Occipital lobe (tissue), 2 donors: ENCODE results near the gene CD226. TPM values are rescaled to one million over a fixed set of nuclear protein-coding genes. Genes with fewer than 3 reads are reported as not detected.
"Not testable (repeated sequence)": the region's sequence is repeated elsewhere in the genome, so short reads cannot be mapped to it uniquely, and the experiment has no call there.

Source experiments
- DNase-seq: peaks from one replicate; lab custom pipeline; 2025; lab: John Stamatoyannopoulos, UW
- total RNA-seq: library from RNA; depleted of rRNA; stranded (reverse); fragments of >200 nt; gene quantifications from one replicate; pipeline ENCODE4 v1.2.3, GENCODE V29; 2014

CD226 gene
- total RNA-seq, 1 donor from 2014 or later = 0.16 TPM

DNA sequence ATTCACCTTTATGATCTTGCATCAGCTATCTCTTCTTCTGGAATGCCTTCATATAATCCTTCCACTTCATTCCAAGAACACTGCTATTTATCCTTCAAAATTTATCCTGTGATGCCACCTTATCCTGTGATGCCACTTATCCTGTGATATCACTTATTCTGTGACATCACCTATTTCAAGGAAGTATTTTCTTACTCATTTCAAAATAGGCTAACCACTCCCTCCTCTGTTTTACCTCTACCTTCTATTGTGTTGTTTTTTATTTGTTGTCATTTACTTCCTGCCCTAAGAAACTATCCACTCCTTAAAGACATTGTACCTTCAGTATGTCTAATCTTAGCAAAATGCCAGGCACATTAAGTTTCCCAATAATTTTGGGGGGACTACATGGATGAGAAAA, 38.8 kb downstream of the CD226 start:
- DNase-seq = no peak

DNA sequence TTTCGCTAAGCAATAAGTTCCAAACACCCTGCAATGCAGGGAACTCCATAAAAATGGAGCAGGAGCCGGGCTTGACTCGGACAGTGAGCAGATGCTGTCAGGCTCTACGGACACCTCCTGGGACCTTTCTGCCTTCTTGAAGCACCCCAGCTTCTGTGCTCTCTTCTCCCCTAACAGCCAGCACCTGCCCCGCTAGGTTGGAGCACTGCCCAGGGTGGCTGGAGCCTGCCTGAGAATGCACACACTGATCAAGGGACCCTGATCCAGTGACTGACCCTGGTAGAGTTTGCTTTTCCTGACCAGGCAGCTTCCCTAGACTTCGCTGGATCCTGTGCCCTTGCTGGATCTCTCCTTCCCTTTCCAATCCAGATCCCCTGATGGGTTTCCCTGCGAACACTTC, 40.9 kb downstream of the CD226 start:
- no peak for DNase-seq

DNA sequence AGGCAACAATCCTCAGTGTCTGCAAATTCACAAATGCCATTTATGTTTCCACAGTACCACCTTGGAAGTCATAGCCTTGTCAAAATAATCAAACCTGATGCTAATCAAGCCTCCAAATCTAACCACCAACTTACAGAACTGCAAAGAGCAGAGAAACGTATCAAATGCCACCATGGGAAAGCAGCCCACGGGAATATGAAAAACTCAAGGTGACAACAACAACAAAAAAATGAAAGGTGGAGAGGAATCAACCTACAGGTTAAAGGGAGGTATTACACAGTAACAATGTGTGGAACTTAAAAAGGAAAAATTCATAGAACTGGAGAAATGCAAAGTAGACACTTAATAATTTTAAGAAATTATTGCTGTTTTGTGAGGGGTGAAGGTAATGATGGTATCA, 46.7 kb downstream of the CD226 start:
- DNase-seq = no peak

- DNase-seq = not testable (repeated sequence)
These were observed 48.3 kb downstream of the CD226 start for GRCh38 chr18:69899154-69899923.

GRCh38 chr18:69898241-69898861, 49.3 kb downstream of the CD226 start:
- DNase-seq = no peak

DNA sequence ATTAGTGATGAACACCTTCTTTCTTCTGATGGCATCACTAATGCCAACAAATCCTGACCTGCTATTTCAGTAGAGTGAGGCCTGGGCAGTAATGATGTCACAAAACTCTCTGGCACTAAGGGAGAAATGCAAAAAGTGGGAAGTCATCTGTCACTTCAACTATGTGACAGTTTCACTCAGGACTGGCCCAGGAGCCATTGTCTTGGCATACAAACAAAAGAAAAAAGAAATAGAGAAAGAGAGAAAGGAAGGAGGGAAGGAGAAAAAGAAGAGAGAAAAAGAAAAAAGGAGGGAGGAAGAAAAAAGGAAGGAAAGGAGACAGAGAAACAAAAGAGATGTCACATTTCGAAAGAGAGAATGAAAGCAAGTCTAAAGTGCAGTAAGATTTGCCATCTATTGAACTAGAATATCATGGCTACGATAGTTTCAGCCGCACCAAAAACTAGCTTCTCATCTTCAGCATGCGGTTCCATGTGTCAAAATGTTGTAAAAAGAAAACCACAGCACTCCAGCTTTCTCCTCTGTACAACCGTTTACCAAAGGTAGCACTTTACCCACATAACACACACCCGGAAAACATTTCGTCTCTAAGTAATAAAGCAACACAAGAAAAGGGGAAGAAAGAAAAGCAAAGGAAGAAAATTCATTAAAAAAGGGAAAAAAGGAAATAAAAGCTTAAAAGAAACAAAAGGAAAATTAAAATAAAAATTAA, 50.1 kb downstream of the CD226 start:
- DNase-seq = no peak

DNA sequence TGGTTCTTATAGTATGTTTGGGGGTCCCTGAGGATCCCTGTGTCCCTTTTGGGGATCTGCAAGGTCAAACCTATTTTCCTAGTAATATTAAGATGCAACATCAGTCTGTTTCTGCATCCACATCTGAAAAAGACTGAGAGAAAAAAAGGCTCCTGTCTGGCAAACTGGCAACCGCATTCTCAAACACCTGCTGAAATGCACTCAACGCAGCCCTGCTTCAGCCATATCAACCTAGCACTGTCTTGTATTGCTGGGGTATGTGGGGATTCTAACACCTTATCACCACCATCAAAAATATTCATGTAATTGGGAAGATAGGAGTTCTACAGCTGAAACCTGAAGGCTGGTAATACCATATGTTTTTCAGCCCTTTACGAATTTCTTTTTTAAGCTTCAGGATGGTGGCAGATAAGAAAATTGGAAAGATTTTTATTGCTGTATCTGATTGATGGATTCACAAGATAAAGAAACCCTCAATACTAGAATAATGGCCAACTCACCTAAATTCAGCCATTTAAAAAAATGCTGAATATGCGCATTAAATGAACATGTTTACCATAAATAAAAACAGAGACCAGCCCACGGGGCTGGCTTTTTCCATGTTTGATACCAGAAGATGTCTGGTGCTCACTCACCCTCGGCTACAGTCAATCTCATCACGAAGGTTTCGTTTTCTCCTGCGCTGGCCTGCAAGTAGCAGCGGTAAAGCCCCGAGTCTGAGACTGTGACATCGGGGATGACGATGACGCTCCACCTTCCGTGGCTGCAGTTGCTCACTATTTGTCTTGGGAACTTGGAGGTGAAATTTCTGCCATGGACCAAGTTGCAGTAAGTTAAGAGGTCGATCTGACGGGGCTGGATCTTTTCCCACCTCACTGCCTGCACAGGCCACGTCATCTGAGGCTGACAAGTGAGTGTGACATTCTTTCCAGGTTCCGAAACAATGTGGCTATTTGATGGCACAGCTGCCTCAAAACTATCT, 52.3 kb downstream of the CD226 start:
- DNase-seq = no peak

GRCh38 chr18:69894467-69894866, 53.2 kb downstream of the CD226 start:
- no peak for DNase-seq

- no peak for DNase-seq
These were observed 57.1 kb downstream of the CD226 start for GRCh38 chr18:69890558-69890957.

DNA sequence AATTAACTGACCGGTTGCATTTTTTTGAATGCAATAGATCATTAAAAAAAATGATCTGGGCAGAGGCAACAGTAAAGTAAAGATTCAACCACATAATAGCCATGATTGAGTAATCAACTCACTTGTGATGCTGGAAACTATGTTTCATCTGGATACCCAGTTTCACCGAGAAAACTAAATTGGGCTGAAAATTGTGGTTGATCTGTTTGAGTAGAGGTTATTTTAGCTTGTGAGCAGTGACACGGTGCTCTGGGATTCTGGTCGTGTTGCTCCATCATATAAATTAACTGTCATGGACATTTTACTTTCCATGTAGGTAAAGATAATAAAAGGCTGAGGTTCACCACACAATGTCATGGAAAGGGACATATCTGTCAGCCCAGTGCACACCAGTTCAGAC, 58.7 kb downstream of the CD226 start:
- no peak for DNase-seq

DNA sequence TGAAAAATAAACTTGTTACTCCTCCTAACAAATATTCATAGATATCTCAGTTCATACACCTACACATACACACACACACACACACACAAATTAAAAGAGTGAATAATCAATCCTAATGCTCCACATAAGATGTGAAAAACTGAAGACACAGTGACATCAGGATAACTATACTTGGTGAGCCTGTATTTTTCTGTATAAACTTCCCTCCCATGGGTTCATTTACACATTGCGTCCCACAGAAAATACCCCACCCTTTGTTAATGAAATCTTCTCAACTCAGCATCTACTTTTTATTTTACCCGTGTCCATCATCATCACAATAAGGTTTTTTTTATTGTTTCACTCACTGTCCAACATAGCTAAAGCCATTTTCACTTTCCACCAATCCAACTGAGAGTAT, 60.4 kb downstream of the CD226 start:
- DNase-seq = no peak

- no peak for DNase-seq
These were observed 61.7 kb downstream of the CD226 start for GRCh38 chr18:69885841-69886531.

DNA sequence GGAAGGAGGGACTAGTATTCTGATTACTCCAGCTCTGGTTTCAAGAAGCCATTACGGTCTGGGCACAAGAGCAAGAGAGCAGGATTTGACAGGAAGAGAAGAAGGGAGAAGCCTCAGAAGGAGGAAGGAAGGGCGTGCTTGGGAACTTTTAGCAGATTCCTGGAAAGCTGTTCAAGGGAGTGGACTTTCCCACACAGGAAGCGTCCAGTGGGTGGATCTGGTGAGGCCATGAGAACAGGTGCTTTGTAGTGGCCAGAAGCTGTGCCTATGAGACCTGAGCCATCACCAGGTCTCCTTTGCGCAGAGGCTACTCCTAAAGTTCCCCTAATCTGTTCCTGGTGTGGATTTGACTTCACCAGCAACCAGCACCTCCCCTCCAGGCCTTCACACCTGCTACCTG, 62.3 kb downstream of the CD226 start:
- DNase-seq = no peak

DNA sequence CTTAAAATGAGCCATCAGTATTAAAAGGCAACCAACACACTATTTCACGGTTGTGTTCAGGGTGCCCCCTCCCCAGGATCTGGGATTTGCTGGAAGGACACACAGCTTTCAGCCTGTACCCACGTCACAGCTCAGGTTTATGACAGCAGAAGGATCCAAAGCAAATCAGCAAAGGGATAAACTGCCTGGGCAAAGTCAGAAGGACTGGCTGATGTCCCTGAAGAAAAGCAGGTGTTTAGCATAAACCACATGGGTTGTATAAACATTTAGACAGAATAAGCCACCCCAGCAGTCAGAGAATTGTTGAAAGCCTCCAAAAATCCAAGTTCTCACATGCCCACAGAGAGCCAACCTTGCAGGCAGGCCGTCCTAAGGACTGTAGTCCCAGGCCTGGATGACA, 63.9 kb downstream of the CD226 start:
- no peak for DNase-seq

DNA sequence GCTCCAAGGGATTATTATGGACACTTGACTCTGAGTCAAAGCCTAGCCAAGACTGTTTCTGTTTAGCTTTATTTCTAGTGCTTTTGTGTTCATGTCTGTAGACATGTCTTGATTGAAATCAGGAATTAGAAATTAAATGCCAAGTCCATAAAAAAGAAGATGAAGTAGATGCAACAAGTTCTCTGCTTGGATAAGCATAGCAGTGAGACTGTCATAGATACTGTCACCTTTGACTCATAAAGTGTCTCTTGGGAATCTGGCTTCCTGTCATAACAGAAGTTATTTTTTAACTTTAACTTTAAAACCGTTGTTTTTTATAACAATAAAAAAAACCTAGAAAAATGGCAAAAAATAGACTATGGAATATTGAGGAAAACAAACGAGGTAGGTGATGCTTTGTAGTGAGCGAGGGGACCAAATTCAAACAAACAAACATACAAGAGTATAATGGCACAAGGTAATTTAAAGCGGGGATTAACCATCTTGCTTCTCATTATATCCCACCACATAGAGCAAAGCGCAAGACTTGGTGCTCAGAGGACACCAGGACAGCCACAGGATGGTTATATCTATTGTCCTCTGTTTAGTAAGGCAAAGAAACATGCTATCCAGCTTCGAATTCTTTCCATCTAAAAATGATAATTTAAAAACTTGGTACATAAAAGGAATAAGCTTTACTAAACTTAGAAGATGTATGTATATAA, 64.6 kb downstream of the CD226 start:
- no peak for DNase-seq

DNA sequence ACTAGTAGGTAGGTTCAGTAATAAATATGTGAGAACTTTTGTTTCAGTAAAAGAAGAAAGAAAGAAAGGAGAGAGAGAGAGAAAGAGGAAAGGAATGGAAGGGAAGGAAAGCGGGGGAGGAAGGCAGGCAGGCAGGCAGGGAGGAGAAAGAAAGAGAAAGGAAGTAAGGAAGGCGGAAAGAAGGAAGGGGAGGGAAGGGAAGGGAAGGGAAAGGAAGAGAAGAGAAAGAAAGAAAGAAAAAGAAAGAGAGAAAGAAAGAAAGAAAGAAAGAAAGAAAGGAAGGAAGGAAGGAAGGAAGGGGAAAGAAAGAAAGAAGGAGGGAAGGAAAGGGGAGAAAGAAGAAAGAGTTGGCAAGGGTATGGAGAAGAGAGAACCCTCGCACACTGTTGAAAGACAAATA, 67.6 kb downstream of the CD226 start:
- no peak for DNase-seq

DNA sequence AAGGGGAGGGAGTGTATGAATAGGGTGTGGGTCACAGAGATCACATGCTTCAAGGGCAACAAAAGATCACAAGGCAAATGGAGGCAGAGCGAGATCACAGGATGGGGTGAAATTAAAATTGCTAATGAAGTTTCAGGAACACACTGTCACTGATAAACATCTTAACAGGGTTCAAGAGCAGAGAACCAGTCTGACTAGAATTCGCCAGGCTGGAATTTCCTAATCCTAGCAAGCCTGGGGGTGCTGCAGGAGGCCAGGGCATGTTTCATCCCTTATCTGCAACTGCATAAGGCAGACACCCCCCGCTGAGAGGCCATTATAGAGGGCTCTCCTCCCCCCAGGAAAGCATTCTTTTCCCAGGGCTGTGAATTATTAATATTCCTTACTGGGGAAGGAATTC, 68.6 kb downstream of the CD226 start:
- DNase-seq = not testable (repeated sequence)

- DNase-seq = no peak
These were observed 69.3 kb downstream of the CD226 start for GRCh38 chr18:69878213-69878933.

DNA sequence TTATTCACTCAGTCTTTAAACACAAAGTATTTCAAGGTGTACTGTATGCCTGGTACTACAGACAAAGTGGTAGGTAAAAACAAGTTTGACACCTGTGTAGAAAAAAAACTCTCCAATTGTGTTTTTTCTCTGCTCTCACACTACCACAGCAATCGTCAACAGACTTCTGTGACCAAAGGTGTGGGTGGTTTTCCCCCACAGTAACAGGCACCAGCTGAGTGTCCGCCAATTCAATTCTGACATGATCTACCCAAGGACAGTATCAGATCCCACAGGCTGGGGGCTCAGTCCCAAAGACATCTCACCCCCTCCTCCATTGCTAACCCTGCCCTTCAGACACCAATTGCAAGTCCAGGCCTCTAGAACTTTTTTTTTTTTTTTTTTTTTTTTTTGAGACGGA, 71.2 kb downstream of the CD226 start:
- no peak for DNase-seq

DNA sequence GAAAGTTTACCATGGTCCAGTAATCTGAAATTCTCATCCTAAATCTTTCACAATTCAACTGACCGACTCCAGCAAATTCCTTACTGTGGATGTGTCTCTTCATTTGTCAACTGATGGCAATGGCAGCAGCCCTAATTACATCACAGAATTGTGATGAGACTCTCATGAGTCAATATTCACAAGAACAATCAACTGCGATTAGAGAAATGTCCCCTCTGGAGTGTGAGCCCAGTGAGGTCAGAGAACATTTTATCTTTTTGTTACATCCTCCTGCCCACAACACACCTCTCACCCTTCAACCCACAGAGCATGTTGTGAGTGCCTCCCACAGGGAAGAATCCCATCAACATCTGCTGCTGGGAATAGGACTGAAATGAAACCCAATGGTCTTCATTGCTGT, 73.6 kb downstream of the CD226 start:
- DNase-seq = no peak
